Inflammatory macrophage (primary cell): ENCODE data around the gene VWA2.

Experiments used
- DNase-seq, 2 donors: peaks; one replicate each; pipeline ENCODE4 v3.0.0-alpha.2; 2020 to 2022

VWA2 gene

GRCh38 chr10:114246679-114247305, 7.7 kb downstream of the VWA2 start:
- no peak for DNase-seq

- DNase-seq: no peak
Observed at GRCh38 chr10:114250236-114250635, 11.2 kb downstream of the VWA2 start.

DNA sequence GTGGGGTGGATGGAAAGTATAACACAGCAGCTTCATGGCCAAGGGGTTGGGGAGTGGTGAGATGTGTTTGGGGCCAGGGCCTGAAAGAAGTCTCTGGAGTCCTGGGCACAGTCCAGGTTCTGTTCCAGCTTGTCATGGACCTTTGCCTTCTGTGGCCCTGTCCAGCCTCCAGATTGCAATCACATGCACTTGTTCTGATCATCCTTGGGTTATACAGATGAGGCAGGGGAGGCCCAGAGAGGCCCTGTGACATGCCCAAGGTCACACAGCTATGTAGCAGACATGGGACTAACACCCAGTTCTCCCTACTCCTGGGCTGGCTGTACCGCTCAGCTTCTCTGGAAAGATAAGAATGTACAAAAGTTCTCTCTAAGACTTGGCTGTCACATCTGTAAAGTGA, 11.7 kb downstream of the VWA2 start:
- no peak for DNase-seq

DNA sequence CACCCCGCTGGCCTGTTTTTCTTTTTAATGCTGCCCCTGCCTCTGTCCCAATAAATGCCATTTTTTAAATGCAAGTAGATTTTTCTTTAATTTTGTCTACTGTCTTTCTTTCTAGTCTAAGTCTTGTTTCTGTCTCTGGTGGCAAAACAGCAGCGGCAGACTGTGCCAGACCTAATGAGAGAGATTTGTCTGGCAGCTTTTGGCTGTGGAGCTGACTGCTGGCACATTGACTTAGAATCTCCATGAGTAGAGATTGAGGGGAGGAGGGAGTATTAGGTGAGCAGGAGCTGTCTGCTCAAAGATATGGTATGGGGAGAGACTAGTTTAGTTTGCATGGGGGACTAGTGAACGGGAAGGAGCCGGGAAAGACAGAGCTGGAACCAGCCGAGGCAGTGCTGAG, 13.0 kb downstream of the VWA2 start:
- DNase-seq: no peak

DNA sequence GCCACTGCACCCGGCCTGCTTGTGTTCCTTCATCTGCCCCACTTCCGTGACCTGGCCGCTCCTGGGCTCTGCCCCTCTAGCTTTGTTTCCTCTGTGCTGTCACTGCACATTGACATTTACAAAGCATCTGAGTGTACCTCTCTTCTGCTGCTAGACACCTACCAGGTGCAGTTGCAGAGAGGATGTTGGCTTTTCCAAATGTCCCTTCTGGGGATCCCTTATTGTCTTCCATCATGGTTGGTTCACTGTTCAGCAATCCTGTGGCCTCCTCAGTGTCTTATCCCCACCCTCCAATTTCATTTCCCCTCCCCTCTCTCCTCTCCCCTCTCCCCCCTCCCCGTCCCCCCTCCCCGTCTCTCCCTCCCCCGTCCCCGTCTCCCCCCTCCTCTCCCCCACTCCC, 13.8 kb downstream of the VWA2 start:
- DNase-seq: no peak

- no peak for DNase-seq
Observed at GRCh38 chr10:114255227-114255626, 16.2 kb downstream of the VWA2 start.

GRCh38 chr10:114256008-114256765, 17.1 kb downstream of the VWA2 start:
- DNase-seq: no peak

GRCh38 chr10:114256822-114257221, 17.8 kb downstream of the VWA2 start:
- DNase-seq: no peak

DNA sequence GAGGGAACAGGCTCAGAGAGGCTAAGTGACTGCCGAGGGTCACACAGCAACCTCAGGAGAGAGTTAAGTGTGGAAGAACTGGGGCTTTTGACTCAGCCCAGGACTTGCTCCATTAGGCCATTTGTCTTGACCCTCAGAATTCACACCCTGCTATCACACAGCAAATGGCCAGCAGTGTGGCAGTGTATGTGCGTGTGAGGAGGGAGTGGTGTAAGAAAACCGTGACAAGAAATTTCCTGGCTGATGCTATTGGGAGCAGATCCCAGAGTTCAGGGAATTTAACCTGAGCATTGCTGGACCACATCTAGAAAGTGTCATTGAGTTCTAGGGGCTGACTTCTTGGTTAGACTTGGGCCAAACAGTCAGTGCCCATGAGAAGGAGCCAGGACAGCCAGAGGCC, 18.4 kb downstream of the VWA2 start:
- DNase-seq: no peak

DNA sequence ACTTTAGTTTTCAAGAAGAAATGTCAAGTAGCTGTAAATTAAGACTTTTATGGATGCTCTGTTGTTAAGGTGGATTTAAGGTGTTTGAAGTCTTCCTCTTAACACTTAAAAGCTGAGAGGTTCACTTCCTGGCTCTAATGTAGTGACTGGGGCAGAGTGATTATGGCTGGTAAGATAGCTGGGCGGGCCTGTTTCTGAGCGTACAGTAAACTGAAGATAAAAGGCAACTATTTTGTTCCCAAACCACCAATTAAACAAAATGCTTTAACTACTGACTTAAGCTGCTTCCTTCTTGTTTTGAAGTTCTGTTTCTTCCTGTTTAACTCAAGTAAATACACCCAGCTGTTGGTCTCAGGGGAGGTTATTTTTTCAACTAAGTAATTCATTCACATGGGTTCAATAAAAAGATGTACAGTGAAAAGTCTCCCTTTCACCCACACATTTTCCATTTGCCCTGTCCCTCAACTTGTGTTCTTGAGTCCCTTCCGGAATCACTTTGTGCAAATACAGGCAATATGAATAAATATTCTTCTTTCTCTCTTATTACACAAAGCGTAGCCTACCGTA, 19.3 kb downstream of the VWA2 start:
- DNase-seq: no peak

GRCh38 chr10:114259824-114260223, 20.8 kb downstream of the VWA2 start:
- no peak for DNase-seq

DNA sequence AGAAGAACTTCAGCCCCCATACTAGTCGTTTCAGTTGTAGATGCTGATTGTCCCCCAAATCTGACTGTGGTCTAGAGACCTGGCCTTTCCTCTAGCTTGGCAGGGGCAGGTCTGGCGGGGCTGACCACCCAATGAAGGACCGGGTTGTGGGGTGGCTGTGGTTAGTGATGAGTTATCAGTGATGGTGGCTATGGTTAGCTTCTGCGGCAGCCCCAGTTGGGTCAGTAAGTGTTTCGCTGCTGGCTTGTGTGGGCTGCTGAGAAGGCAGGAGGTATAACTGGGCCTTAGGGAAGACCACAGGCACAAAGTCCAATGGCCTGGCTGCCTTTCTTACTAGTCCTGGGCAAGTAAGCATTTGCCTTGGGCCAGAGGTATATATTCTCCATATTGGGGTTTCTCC, 21.3 kb downstream of the VWA2 start:
- no peak for DNase-seq

GRCh38 chr10:114261076-114261475, 22.0 kb downstream of the VWA2 start:
- no peak for DNase-seq

DNA sequence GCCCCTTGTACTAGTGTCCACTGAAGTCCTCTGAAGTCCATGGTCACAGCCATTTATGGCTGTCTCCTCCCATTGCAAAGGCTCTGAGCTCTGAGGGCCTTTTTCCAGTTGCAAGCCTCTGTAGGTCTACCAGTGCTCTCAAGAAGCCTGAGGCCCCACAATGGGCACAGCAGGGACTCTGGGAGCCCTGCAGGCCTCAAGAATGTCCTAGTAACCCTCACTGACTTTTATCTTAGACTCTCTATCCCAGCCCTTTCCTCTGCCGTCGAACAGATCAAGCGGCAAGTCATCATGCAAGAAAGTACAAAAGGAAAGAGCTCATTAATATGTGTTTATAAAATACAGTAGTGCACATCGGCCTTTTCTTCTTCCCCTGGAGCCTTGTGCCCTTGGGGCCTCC, 23.4 kb downstream of the VWA2 start:
- DNase-seq: no peak

GRCh38 chr10:114265392-114266053, 26.5 kb downstream of the VWA2 start:
- DNase-seq: no peak

DNA sequence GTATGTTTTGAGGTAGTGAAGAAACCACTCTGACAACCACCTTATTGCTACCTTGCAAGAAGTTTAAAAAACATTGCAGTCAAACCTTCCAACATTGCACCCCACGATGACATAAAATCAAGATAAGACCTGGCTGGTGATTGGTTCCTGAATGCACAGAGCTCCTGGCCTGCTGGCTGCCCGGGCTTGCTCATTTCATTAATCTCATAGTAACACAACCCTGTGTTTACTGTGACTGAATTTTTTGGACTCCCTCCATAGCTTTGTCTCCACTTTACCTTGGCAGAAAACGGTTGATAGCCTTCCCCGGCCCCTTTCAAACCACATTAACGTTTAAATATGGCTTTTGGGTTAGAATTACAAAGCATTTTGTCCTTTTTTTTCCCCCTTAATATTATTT, 27.5 kb downstream of the VWA2 start:
- DNase-seq: no peak

GRCh38 chr10:114271075-114271778, 32.2 kb downstream of the VWA2 start:
- no peak for DNase-seq

GRCh38 chr10:114271779-114272167, 32.7 kb downstream of the VWA2 start:
- no peak for DNase-seq

GRCh38 chr10:114272696-114273095, 33.6 kb downstream of the VWA2 start:
- no peak for DNase-seq

- DNase-seq: no peak
Observed at GRCh38 chr10:114273910-114274309, 34.9 kb downstream of the VWA2 start.

DNA sequence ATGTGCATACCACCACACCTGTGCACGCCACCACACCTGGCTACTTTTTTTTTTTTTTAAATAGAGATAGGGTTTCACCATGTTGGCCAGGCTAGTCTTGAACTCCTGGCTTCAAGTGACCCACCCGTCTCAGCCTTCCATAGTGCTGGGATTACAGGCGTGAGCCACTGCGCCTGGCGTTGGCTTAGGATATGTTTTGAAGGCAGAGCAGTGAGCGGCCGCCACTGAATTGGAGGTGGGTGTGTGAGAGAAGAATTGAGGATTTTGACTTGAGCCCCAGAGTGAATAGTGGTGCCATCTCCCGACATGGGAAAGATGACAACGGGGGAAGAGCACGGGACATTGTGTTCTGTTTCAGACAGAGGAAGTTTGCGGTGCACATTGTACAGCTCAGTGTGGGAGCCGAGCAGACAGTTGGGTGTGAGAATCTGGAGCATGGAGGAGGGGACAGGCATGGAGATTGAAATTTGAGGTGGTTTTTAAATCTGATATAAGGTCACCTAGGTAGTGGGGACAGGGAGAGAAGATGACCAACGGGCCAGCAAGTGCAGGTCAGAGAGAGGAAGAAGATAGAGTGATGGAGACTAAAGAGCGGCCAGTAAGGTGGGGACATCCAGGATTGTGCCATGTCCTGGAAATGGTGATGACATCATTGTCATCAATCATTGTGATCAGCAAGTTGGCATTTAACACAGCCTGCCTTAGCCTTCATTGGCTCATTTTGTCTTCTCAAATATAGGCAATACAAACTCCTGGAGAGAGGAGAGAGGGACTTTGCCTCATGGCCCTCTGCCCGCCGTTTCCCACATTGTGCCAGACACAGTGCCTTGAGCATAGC, 35.8 kb downstream of the VWA2 start:
- no peak for DNase-seq

GRCh38 chr10:114276066-114276465, 37.0 kb downstream of the VWA2 start:
- no peak for DNase-seq
